Panc1 (cell line): ENCODE measurements around the gene CASP10. TPM values are rescaled to one million over a fixed set of nuclear protein-coding genes. Genes with fewer than 3 reads are reported as not detected.

Experiments
- ATAC-seq: fragments of 200-7000 bp; cut with Tn5 transposase; 2 replicates; pipeline ENCODE4 v1.9.1; 2020; ENCODE audit warnings: mild to moderate bottlenecking, moderate library complexity
- BruUV-seq: library from RNA; stranded (reverse); fragments of 400-500 nt; replicated peaks from 2 replicates; lab custom pipeline; 2021; lab: Mats Ljungman, UMichigan
- CTCF ChIA-PET: fragments of 300-600 bp; sonication (Branson Sonifier 250); formaldehyde crosslinking; loops from one replicate; lab custom pipeline; 2022; ENCODE audit warnings: antibody characterized with exemption; lab: Charles Lee
- POLR2A ChIA-PET: fragments of 300-600 bp; sonication (Branson Sonifier 250); formaldehyde crosslinking; loops from one replicate; lab custom pipeline; 2022; ENCODE audit warnings: antibody characterized with exemption; lab: Charles Lee
- DNase-seq: peaks from one replicate; pipeline ENCODE4 v3.0.0-alpha.2; 2010; ENCODE audit warnings: low read depth, low spot score
- H3K27ac ChIP-seq: 2 replicates; pipeline ENCODE4 v1.5.1; 2011; ENCODE audit warnings: mild to moderate bottlenecking, low read length, inconsistent platforms
- H3K27me3 ChIP-seq: fragments of 200-500 bp; sonication (Bioruptor generic); 2 replicates; pipeline ENCODE4 v1.6.0; 2014; ENCODE audit warnings: low read length, inconsistent platforms; ENCODE audit not compliant: control insufficient read depth, insufficient read depth
- H3K36me3 ChIP-seq: fragments of 200-500 bp; sonication (Bioruptor generic); 2 replicates; pipeline ENCODE4 v1.5.1; 2014; ENCODE audit warnings: inconsistent platforms, mild to moderate bottlenecking, low read length, moderate library complexity; ENCODE audit not compliant: control insufficient read depth, insufficient read depth
- H3K4me1 ChIP-seq: 2 replicates; pipeline ENCODE4 v1.5.1; 2011; ENCODE audit warnings: inconsistent platforms, mild to moderate bottlenecking, low read length, moderate library complexity; ENCODE audit not compliant: control insufficient read depth, insufficient read depth
- H3K4me3 ChIP-seq, 2 experiments: 2 replicates each; pipeline ENCODE4 v1.5.1; 2011 to 2012; ENCODE audit warnings: low read depth in 2 of 2, low read length in 2 of 2, mild to moderate bottlenecking in 2 of 2, inconsistent platforms in 1 of 2, moderate library complexity in 1 of 2
- H3K9me3 ChIP-seq: fragments of 200-500 bp; sonication (Bioruptor generic); 2 replicates; pipeline ENCODE4 v1.5.1; 2014; ENCODE audit warnings: low read depth, mild to moderate bottlenecking, inconsistent platforms, low read length, moderate library complexity; ENCODE audit not compliant: control insufficient read depth, insufficient read depth
- POLR2AphosphoS5 ChIP-seq: IDR thresholded peaks from 2 replicates; pipeline ENCODE4 v1.6.1; 2012; ENCODE audit warnings: mild to moderate bottlenecking, low read depth, low read length, moderate library complexity
- REST ChIP-seq, 2 experiments: IDR thresholded peaks; 2 replicates each; pipeline ENCODE4 v1.6.1; 2011 to 2012; ENCODE audit warnings: low read depth in 2 of 2, control low read depth in 1 of 2, low read length in 1 of 2, mild to moderate bottlenecking in 1 of 2, moderate library complexity in 1 of 2; ENCODE audit not compliant: insufficient read depth in 1 of 2
- SIN3A ChIP-seq: IDR thresholded peaks from 2 replicates; pipeline ENCODE4 v1.6.1; 2012; ENCODE audit warnings: low read depth, mild to moderate bottlenecking, low read length, moderate library complexity, borderline replicate concordance; ENCODE audit not compliant: insufficient read depth
- TCF7L2 ChIP-seq: IDR thresholded peaks from 2 replicates; pipeline ENCODE4 v1.6.1; 2011; ENCODE audit warnings: mild to moderate bottlenecking, low read depth, low read length, inconsistent platforms
- in situ Hi-C: cut with HindIII; loops from 2 replicates; pipeline ENCODE4 v1.10.0; 2016; ENCODE audit warnings: low sequenced_read_pairs, low pct_unique_long_range_greater_than_20kb
- intact Hi-C: fragments of 100-400 bp; cut with micrococcal nuclease; formaldehyde crosslinking; loops from one replicate; pipeline ENCODE4 v1.10.0; 2022; ENCODE audit not compliant: unreplicated experiment
- total RNA-seq: library from RNA; stranded (reverse); gene quantifications from one replicate; pipeline ENCODE4 v1.2.1, GENCODE V29; 2021; ENCODE audit not compliant: unreplicated experiment
- TF ChIP-seq, protein P1 (sequence below): fragments of 450-650 bp; IDR thresholded peaks from 2 replicates; pipeline ENCODE4 v1.5.1; 2017; ENCODE audit warnings: mild to moderate bottlenecking

Gene CASP10
- total RNA-seq, 1 experiment from 2014 or later = 0.87 TPM

DNA sequence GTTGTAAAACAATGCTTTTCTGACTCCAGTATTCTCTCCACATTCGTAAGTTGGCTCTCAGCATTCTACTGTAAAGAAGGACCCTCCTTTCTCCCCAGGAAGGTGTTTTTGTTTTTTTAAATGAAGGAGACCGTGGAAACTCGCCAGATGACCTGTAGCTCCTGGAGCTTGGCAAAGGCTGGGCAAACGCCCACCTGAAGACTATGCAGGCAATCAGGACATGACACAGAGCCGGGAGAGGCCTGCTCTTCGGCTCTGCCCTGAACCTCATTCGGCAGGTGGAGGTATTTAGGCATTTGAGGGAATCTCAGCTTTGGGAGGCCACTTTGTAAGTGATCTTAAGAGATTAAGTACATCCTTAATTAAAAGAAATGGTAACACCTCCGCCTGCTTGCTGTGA is 17.4 kb downstream of the CASP10 start:
- intact Hi-C loops (no loop called here), in situ Hi-C loops (no loop called here)
- CTCF ChIA-PET = no interaction called here
- H3K4me3 ChIP-seq = no peak overlapping the region
- POLR2A ChIA-PET = no interaction called here
- BruUV-seq = no TSS peak
- H3K27me3 ChIP-seq = no peaks in the 10 kb centered on the region
- no peaks in the 10 kb centered on the region for H3K9me3 ChIP-seq
- no peaks in the 10 kb centered on the region for H3K4me1 ChIP-seq
- ATAC-seq (no peak), DNase-seq (no peak)
- no peak overlapping the region for H3K27ac ChIP-seq
- H3K36me3 ChIP-seq = no peaks in the 10 kb centered on the region
- no peak for TF ChIP-seq TCF7L2
- TF ChIP-seq REST (IDR thresholded peaks at IDR 0.05; ENCODE audit: insufficient read depth in 1 of 2, low read depth in 2 of 2, low read length in 1 of 2) = no peak
- TF ChIP-seq SIN3A = no peak
- TF ChIP-seq, protein P1, sequence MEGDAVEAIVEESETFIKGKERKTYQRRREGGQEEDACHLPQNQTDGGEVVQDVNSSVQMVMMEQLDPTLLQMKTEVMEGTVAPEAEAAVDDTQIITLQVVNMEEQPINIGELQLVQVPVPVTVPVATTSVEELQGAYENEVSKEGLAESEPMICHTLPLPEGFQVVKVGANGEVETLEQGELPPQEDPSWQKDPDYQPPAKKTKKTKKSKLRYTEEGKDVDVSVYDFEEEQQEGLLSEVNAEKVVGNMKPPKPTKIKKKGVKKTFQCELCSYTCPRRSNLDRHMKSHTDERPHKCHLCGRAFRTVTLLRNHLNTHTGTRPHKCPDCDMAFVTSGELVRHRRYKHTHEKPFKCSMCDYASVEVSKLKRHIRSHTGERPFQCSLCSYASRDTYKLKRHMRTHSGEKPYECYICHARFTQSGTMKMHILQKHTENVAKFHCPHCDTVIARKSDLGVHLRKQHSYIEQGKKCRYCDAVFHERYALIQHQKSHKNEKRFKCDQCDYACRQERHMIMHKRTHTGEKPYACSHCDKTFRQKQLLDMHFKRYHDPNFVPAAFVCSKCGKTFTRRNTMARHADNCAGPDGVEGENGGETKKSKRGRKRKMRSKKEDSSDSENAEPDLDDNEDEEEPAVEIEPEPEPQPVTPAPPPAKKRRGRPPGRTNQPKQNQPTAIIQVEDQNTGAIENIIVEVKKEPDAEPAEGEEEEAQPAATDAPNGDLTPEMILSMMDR = no peak
- no peak for TF ChIP-seq POLR2AphosphoS5

GRCh38 chr2:201201371-201201770 is 18.4 kb downstream of the CASP10 start:
- H3K9me3 ChIP-seq = no peaks in the 10 kb centered on the region
- CTCF ChIA-PET = no interaction called here
- no peak overlapping the region for H3K27ac ChIP-seq
- H3K4me1 ChIP-seq = no peaks in the 10 kb centered on the region
- ATAC-seq = no peak
- intact Hi-C loops = no loop called here
- H3K4me3 ChIP-seq = no peak overlapping the region
- TF ChIP-seq TCF7L2 (no peak), REST (IDR thresholded peaks at IDR 0.05; ENCODE audit: insufficient read depth in 1 of 2, low read depth in 2 of 2, low read length in 1 of 2) (no peak), POLR2AphosphoS5 (no peak), SIN3A (no peak)
- TF ChIP-seq, protein P1 = no peak
- no peaks in the 10 kb centered on the region for H3K27me3 ChIP-seq
- H3K36me3 ChIP-seq = no peaks in the 10 kb centered on the region
- POLR2A ChIA-PET = no interaction called here
- no peak for DNase-seq
- no TSS peak for BruUV-seq
- in situ Hi-C loops = no loop called here
